Mesenchymal stem cell (in vitro differentiated cells and primary cell): Measurements from ENCODE around the gene VARS2.
"Not testable (repeated sequence)": the region's sequence is repeated elsewhere in the genome, so short reads cannot be mapped to it uniquely, and the experiment has no call there.

ENCODE experiments used
- DNase-seq: peaks from one replicate; pipeline ENCODE4 v3.0.0-alpha.2; 2013
- H2AFZ ChIP-seq: one replicate; pipeline ENCODE4 v1.6.1; 2013; ENCODE audit warnings: low read depth, mild to moderate bottlenecking, control low read depth, inconsistent platforms, low read length, moderate library complexity
- H2AK5ac ChIP-seq: 2 replicates; pipeline ENCODE4 v1.6.1; 2013; ENCODE audit warnings: low read length, moderate library complexity, mild to moderate bottlenecking, inconsistent platforms; ENCODE audit not compliant: severe bottlenecking
- H2BK120ac ChIP-seq: one replicate; pipeline ENCODE4 v1.6.1; 2013; ENCODE audit warnings: low read depth, mild to moderate bottlenecking, inconsistent platforms, low read length, moderate library complexity
- H2BK12ac ChIP-seq, 2 experiments: one replicate each; pipeline ENCODE4 v1.6.1; 2013; ENCODE audit warnings: inconsistent platforms in 2 of 2, low read length in 2 of 2, mild to moderate bottlenecking in 2 of 2, moderate library complexity in 2 of 2, control low read depth in 1 of 2
- H2BK15ac ChIP-seq: one replicate; pipeline ENCODE4 v1.6.1; 2013; ENCODE audit warnings: mild to moderate bottlenecking, low read depth, inconsistent platforms; ENCODE audit not compliant: poor library complexity, severe bottlenecking
- H2BK5ac ChIP-seq: 2 replicates; pipeline ENCODE4 v1.6.1; 2013; ENCODE audit warnings: low read depth, mild to moderate bottlenecking, low read length, control low read depth, inconsistent platforms; ENCODE audit not compliant: poor library complexity, severe bottlenecking
- H3K14ac ChIP-seq, 2 experiments: one replicate each; pipeline ENCODE4 v1.6.1; 2013; ENCODE audit warnings: inconsistent platforms in 2 of 2, low read length in 2 of 2, control low read depth in 1 of 2, mild to moderate bottlenecking in 1 of 2, moderate library complexity in 1 of 2
- H3K18ac ChIP-seq, 2 experiments: one replicate each; pipeline ENCODE4 v1.6.1; 2013; ENCODE audit warnings: inconsistent platforms in 2 of 2, low read length in 2 of 2, control low read depth in 1 of 2, low read depth in 1 of 2, mild to moderate bottlenecking in 1 of 2
- H3K23ac ChIP-seq, 2 experiments: one replicate each; pipeline ENCODE4 v1.6.1; 2013; ENCODE audit warnings: inconsistent platforms in 2 of 2, low read length in 2 of 2, mild to moderate bottlenecking in 2 of 2, moderate library complexity in 2 of 2, control low read depth in 1 of 2
- H3K27ac ChIP-seq: 2 replicates; pipeline ENCODE4 v1.5.1; 2013; ENCODE audit warnings: mild to moderate bottlenecking, moderate library complexity, low read length, control low read depth, inconsistent platforms; ENCODE audit not compliant: poor library complexity, severe bottlenecking
- H3K27me3 ChIP-seq, 2 experiments: 2 replicates each; pipeline versions ENCODE4 v1.6.1 to v1.7.0; 2013; ENCODE audit warnings: low read length in 2 of 2, mild to moderate bottlenecking in 2 of 2, moderate library complexity in 2 of 2, control low read depth in 1 of 2, inconsistent platforms in 1 of 2; ENCODE audit not compliant: control insufficient read depth in 1 of 2, insufficient read depth in 1 of 2
- H3K36me3 ChIP-seq, 2 experiments: 2 replicates each; pipeline versions ENCODE4 v1.6.1 to v1.7.0; 2013; ENCODE audit warnings: low read length in 2 of 2, control low read depth in 1 of 2, inconsistent platforms in 1 of 2, low read depth in 1 of 2, mild to moderate bottlenecking in 1 of 2; ENCODE audit not compliant: insufficient read depth in 2 of 2, control insufficient read depth in 1 of 2
- H3K4ac ChIP-seq, 2 experiments: one replicate each; pipeline ENCODE4 v1.6.1; 2013; ENCODE audit warnings: inconsistent platforms in 2 of 2, low read length in 2 of 2, mild to moderate bottlenecking in 2 of 2, moderate library complexity in 2 of 2, control low read depth in 1 of 2, low read depth in 1 of 2
- H3K4me1 ChIP-seq: 2 replicates; pipeline ENCODE4 v1.6.1; 2013; ENCODE audit warnings: low read depth, low read length, control low read depth; ENCODE audit not compliant: control insufficient read depth, insufficient read depth
- H3K4me2 ChIP-seq: 2 replicates; pipeline ENCODE4 v1.6.1; 2013; ENCODE audit warnings: low read length, mild to moderate bottlenecking, inconsistent platforms; ENCODE audit not compliant: poor library complexity, severe bottlenecking
- H3K4me3 ChIP-seq, 2 experiments: 2 replicates each; pipeline versions ENCODE4 v1.5.1 to v1.7.0; 2013; ENCODE audit warnings: low read length in 2 of 2, mild to moderate bottlenecking in 2 of 2, control low read depth in 1 of 2, low read depth in 1 of 2; ENCODE audit not compliant: insufficient read depth in 1 of 2
- H3K79me1 ChIP-seq: replicated peaks from 2 replicates; pipeline ENCODE4 v1.6.1; 2013; ENCODE audit warnings: mild to moderate bottlenecking, control low read depth, low read length, inconsistent platforms; ENCODE audit not compliant: poor library complexity, severe bottlenecking
- H3K9ac ChIP-seq: 2 replicates; pipeline ENCODE4 v1.7.0; 2013; ENCODE audit warnings: mild to moderate bottlenecking, low read length, moderate library complexity
- H3K9me3 ChIP-seq: 2 replicates; pipeline ENCODE4 v1.7.0; 2013; ENCODE audit warnings: mild to moderate bottlenecking, low read length; ENCODE audit not compliant: control insufficient read depth
- H4K8ac ChIP-seq: one replicate; pipeline ENCODE4 v1.6.1; 2013; ENCODE audit warnings: inconsistent platforms, mild to moderate bottlenecking, low read length, moderate library complexity
- H4K91ac ChIP-seq: one replicate; pipeline ENCODE4 v1.6.1; 2013; ENCODE audit warnings: mild to moderate bottlenecking, low read length, inconsistent platforms
- WGBS: methylation state at CpG from one replicate; pipeline ENCODE4 v1.1.7; 2013; ENCODE audit warnings: mixed read lengths; 5-methylcytosine and 5-hydroxymethylcytosine counted together

The VARS2 gene

GRCh38 chr6:30871592-30872183 is 42.4 kb upstream of the VARS2 start:
- H2AFZ ChIP-seq, result no peak overlapping the region
- no peak overlapping the region for H2BK15ac ChIP-seq
- H3K4me3 ChIP-seq, result no peak overlapping the region
- H2BK120ac ChIP-seq, result no peak overlapping the region
- no peak overlapping the region for H4K8ac ChIP-seq
- H3K23ac ChIP-seq, result no peak overlapping the region
- H3K18ac ChIP-seq, result no peak overlapping the region
- no peak overlapping the region for H3K9ac ChIP-seq
- no peaks in the 10 kb centered on the region for H3K4me1 ChIP-seq
- DNase-seq, result no peak
- no peak overlapping the region for H3K4me2 ChIP-seq
- WGBS, result 96% methylated on average over 2 of the region's 4 CpGs
- H3K14ac ChIP-seq, result no peak overlapping the region
- H3K27me3 ChIP-seq, result no peaks in the 10 kb centered on the region
- H2AK5ac ChIP-seq, result no peak overlapping the region
- H3K27ac ChIP-seq, result no peak overlapping the region
- peaks cover 30% of the 10 kb centered on the region for H3K9me3 ChIP-seq
- H2BK5ac ChIP-seq, result no peak overlapping the region
- no peak overlapping the region for H2BK12ac ChIP-seq
- H4K91ac ChIP-seq, result no peak overlapping the region
- H3K36me3 ChIP-seq, result no peaks in the 10 kb centered on the region
- no peaks in the 10 kb centered on the region for H3K79me1 ChIP-seq
- H3K4ac ChIP-seq, result no peak overlapping the region

GRCh38 chr6:30873137-30873640 is 40.8 kb upstream of the VARS2 start:
- H3K9me3 ChIP-seq, result peaks cover 30% of the 10 kb centered on the region
- no peak overlapping the region for H3K4me2 ChIP-seq
- DNase-seq, result no peak
- no peak overlapping the region for H3K4me3 ChIP-seq
- no peaks in the 10 kb centered on the region for H3K36me3 ChIP-seq
- H3K18ac ChIP-seq, result no peak overlapping the region
- no peak overlapping the region for H2BK15ac ChIP-seq
- no peak overlapping the region for H2BK5ac ChIP-seq
- H2BK12ac ChIP-seq, result no peak overlapping the region
- no peak overlapping the region for H4K91ac ChIP-seq
- no peak overlapping the region for H3K9ac ChIP-seq
- no peak overlapping the region for H3K4ac ChIP-seq
- H4K8ac ChIP-seq, result no peak overlapping the region
- H3K79me1 ChIP-seq, result no peaks in the 10 kb centered on the region
- no peak overlapping the region for H2BK120ac ChIP-seq
- H3K14ac ChIP-seq, result no peak overlapping the region
- H2AK5ac ChIP-seq, result no peak overlapping the region
- H2AFZ ChIP-seq, result no peak overlapping the region
- no peaks in the 10 kb centered on the region for H3K27me3 ChIP-seq
- H3K23ac ChIP-seq, result no peak overlapping the region
- no peak overlapping the region for H3K27ac ChIP-seq
- H3K4me1 ChIP-seq, result no peaks in the 10 kb centered on the region
- 88% methylated on average over 2 of the region's 2 CpGs for WGBS

- H3K4me1 ChIP-seq, H2BK120ac ChIP-seq, H3K18ac ChIP-seq, H3K4me2 ChIP-seq, H4K8ac ChIP-seq, H2BK12ac ChIP-seq, H4K91ac ChIP-seq, H3K14ac ChIP-seq, H2BK5ac ChIP-seq, DNase-seq, H3K79me1 ChIP-seq, H2BK15ac ChIP-seq, H2AFZ ChIP-seq, H2AK5ac ChIP-seq, H3K23ac ChIP-seq, H3K4me3 ChIP-seq, H3K9ac ChIP-seq, H3K27me3 ChIP-seq, H3K4ac ChIP-seq, H3K36me3 ChIP-seq, H3K27ac ChIP-seq: not testable (repeated sequence)
- peaks cover 30% of the 10 kb centered on the region for H3K9me3 ChIP-seq
- 100% methylated on average over 3 of the region's 3 CpGs for WGBS
These were observed 40.2 kb upstream of the VARS2 start for GRCh38 chr6:30873795-30874194.

- H3K18ac ChIP-seq, result no peak overlapping the region
- H3K79me1 ChIP-seq, result no peaks in the 10 kb centered on the region
- H3K36me3 ChIP-seq, result no peaks in the 10 kb centered on the region
- no peak overlapping the region for H2AFZ ChIP-seq
- no peak overlapping the region for H3K27ac ChIP-seq
- H3K4ac ChIP-seq, result no peak overlapping the region
- H2BK120ac ChIP-seq, result no peak overlapping the region
- H4K91ac ChIP-seq, result no peak overlapping the region
- H2BK15ac ChIP-seq, result no peak overlapping the region
- no peak overlapping the region for H4K8ac ChIP-seq
- WGBS, result 89% methylated on average over 18 of the region's 18 CpGs
- H3K4me1 ChIP-seq, result no peaks in the 10 kb centered on the region
- no peak overlapping the region for H3K4me2 ChIP-seq
- H2BK12ac ChIP-seq, result no peak overlapping the region
- H3K9ac ChIP-seq, result peak overlapping the region; percentile 42
- H3K27me3 ChIP-seq, result no peaks in the 10 kb centered on the region
- H3K4me3 ChIP-seq, result no peak overlapping the region
- DNase-seq, result no peak
- no peak overlapping the region for H2BK5ac ChIP-seq
- no peak overlapping the region for H2AK5ac ChIP-seq
- H3K14ac ChIP-seq, result no peak overlapping the region
- H3K23ac ChIP-seq, result no peak overlapping the region
- peaks cover 18% of the 10 kb centered on the region for H3K9me3 ChIP-seq
These were observed 38.6 kb upstream of the VARS2 start for GRCh38 chr6:30875244-30876038.
